ENCODE measurements around the gene ALDH5A1.

DNA sequence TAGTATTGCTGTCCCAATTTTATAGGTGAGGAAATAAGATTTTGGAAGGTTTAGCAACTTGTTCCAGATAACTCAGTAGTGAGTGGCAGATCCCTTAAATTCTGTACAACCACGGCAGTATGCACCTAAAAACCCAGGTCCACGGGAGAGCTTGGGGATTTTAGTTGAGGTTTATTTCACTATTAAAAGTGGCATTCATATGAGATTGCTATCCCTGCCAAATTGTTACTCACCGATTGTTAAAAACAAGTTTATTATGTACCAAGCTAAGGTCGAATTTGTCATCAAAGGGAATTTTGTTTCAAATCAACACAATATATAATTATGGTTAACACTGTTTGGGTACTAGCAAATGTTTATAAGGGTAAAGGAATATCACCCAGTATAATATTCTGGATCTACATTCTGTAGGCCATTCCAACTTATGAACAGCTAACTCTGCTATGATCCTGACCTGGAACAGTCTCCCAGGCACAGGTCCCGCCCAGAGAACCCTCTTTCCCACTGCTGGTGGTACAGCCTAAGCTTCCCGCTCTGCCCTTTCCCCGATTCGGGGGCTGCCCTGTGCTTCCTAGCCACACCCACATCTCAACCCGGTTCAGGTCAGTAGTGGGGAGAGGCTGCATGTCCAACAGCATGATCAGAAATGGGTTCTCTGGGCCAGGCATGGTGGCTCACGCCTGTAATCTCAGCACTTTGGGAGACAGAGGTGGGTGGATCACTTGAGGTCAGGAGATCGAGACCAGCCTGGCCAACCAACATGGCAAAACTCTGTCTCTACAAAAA lies 30.3 kb upstream of the ALDH5A1 start:
- TF ChIP-seq POLR2AphosphoS5 (IDR thresholded peaks at IDR 0.05; ENCODE audit: low read depth, low read length) (no peak), POLR2A (IDR thresholded peaks at IDR 0.05; ENCODE audit: low read depth, low read length) (no peak), TAF1 (IDR thresholded peaks at IDR 0.05; ENCODE audit: borderline replicate concordance, low read depth, low read length) (no peak)

Measured in GM12892 (cell line).